Jurkat, Clone E6-1 (cell line): ENCODE data around the gene SYT15B. TPM values are rescaled to one million over a fixed set of nuclear protein-coding genes. Genes with fewer than 3 reads are reported as not detected.
"Not testable (repeated sequence)": the region's sequence is repeated elsewhere in the genome, so short reads cannot be mapped to it uniquely, and the experiment has no call there.

Source experiments
- DNase-seq: peaks from one replicate; pipeline ENCODE4 v3.0.0-alpha.2; 2011; ENCODE audit warnings: low read depth, low spot score
- H3K4me3 ChIP-seq: 2 replicates; pipeline ENCODE4 v1.5.1; 2011; ENCODE audit warnings: mild to moderate bottlenecking, low read length, control low read depth, moderate library complexity
- polyA plus RNA-seq: library from polyadenylated mRNA; unstranded; fragments of >200 nt; gene quantifications from one replicate; pipeline ENCODE4 v1.2.1, GENCODE V29; 2012; ENCODE audit warnings: missing spikeins; ENCODE audit not compliant: insufficient read length, insufficient read depth

Gene SYT15B
- not detected for polyA plus RNA-seq

DNA sequence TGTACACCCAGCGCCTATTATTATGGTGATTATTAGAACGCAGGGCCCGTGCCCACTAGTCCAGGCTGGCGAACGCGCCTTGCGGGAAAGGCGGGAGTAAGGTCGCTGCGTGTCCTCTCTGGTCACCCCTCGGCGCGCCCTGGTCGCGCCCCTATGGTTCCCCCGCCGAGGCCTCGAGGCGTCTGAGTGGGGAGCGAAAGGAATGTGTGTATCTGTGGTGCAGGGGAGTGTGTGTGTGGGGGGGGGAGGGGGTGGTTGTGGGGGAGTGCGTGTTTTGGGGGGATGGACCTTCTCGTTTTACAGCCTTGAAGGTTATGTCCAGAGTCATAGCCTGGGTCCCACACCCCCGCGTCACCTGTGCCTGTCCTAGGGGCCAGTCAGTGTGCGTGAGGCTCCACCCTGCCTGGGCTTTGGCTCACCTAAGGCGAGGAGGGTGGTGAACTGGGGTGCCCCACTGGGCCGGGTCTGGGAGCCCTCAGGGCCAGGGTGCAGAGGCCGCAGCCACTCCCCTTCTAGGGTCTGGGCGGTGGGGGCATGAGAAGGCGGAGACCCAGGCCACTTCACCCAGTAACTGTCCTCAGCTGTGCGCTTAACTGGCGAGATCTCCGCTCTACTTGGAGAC, at the start of gene SYT15B:
Gene SYT15B, minus strand, starts transcription at position 39 of the 622 bp plus-strand sequence. CDS start 952 bp downstream, outside the sequence.
- not testable (repeated sequence) for H3K4me3 ChIP-seq, DNase-seq

DNA sequence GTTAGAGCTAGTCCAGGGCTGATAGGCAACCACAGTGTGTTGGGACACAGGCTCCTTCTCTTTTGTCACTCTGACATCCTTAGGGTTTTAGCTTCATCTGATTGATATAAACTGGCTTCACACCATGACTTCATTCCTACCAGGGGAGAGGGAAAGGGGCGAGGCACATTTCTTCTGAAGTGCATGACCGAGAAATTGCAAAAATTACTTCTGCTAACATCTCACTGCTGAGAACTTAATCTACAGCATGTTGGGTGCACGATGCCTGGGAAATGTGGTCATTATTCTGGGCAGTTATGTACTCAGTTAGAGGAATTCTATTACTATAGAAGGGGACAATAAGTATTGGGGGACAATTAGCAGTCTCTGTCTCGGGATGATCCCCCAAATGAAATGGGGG, 16.2 kb upstream of the SYT15B start:
- not testable (repeated sequence) for DNase-seq, H3K4me3 ChIP-seq

DNA sequence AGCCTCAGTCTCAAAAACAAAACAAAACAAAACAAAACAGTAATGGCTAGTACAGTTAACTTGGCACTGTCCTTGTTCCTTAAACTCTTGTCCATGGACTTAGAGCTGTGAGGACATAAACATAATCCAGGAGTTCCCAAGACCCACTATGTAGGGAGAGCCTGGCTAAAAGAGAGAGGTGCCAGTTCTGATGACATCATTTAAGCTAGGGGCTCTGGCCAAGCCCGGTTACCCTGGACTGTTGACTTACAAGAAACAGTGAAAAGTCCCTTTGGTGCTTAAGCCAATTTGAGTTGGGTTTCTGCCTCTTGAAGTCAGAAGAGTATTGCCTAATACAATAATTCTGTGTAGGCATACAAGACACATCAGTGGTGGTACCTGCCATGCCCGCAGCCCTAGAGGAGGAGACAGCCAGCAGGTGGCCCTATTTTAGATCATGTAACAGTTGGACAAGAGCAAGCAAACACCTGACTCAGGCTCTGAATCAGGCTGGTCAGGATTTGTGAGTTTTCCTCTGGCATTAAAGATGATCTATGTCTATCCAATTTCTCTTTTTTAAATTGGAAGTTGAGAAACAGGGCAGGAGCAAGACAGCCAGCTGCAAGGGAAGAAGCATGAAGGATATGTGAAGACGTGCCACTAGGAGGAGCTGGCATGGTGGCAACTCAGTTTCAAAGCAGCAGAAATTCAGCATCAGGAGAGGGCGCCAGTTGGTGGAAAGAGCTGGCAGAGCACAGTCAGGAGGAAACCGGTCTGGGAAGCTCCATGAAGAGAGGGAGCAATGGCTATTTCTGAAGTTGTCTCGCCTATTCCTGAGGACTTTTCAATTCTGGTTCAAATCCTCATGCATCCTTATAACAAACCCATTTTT, 12.2 kb upstream of the SYT15B start:
- H3K4me3 ChIP-seq: not testable (repeated sequence)
- peak; percentile 54 for DNase-seq

DNA sequence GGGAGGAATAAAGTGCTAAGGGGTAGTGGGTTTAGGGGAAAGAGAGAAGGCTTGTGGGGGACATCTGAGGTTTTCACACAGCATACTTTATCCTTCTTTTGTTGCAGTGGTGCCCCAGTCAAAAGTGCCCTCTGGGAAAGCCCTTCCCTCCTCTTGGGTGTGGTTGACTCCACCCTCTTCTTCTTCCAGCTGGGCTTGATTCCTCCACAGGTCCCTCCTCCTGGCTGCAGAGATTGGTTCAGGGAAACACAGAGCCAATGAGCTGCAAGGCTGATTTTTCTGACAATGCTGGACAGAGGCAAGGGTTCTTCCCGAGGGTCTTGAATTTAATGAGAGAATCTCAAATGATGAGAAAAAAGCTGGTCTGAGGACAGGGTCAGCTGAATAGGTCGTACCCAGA, 7.4 kb upstream of the SYT15B start:
- H3K4me3 ChIP-seq, DNase-seq: not testable (repeated sequence)

DNA sequence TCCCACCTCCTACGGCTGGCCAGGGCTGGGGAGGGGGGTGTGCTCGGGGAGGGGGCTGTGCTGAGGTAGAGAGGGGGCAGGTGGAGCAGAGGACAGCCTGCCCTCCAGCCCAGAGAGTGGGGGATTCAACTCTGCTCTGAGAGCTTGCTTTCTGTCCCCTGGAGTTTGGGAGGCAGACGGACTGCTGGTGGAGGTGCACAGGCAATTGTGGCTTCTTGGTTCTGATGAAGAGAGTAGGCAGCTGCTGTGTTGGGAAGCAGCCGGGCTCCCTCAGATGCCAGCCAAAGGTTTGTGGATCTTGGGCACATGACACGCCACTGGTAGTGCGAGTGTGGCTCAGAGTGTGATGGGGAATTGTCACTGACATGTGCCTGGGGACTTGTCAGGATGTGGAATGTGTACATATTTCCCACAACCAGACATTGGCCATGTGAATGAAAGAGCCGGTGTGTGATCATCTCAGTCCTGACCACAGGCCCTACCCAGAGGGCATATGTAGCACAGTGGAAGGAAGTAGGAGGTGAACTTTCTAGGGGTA, 5.3 kb upstream of the SYT15B start:
- H3K4me3 ChIP-seq, DNase-seq: not testable (repeated sequence)

DNA sequence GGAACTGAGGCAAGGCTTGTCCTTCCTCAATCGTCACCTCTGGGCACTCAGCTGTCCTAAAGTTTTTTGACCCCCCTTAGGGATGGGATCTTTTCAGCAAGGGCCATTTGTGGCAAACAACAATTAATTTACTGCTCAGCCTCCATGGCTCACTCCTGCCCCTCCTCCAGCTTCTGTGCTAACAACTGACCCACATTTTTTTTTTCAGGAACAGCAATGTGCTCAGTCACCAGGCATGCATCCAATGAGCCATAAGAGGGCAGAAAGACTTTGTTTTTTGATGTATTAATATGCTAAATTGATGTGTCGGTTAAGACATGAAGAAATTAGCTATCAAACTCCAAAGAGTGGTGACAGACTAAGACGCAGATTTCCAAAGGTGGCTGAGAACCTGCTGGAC, 4.7 kb upstream of the SYT15B start:
- DNase-seq, H3K4me3 ChIP-seq: not testable (repeated sequence)

DNA sequence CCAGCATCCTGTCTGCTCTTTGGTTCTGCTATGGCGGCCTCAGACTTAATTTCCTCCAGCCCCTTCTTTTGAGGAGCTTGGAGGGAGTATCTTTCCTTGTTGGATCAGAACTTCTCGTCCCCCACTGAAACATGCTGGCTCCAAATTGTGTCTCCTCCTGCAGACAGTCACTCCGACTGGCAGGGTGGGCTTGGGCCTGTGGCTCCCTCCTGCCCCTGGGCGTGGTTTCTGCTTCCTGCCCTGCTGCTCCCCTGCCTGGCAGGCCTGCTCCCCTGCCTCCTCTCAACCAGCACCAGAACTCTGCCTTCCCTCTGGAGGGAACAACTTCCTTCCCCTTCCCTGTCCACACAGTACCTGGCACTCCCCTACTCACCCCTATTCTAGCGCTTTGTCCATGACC, 3.8 kb upstream of the SYT15B start:
- not testable (repeated sequence) for DNase-seq, H3K4me3 ChIP-seq

DNA sequence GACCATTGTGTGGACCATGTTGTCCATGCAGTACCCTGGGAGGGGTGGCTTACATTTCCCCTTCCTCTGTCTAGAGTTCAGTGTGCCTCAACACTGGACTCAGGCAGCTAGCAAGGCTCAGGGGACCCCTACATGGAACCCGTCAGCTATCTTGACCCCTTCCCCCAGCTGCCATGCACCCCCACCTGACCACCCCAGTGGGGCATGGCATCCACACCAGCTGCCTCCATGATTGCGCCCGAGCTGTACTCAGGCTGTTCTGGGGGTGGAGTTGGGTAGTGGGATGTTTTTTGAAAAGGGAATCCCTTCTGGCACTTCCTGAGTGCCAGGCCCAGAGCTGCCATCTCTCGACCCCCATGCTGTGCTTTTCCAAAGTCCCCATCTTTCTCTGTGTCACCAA, 1.8 kb upstream of the SYT15B start:
- DNase-seq, H3K4me3 ChIP-seq: not testable (repeated sequence)

DNA sequence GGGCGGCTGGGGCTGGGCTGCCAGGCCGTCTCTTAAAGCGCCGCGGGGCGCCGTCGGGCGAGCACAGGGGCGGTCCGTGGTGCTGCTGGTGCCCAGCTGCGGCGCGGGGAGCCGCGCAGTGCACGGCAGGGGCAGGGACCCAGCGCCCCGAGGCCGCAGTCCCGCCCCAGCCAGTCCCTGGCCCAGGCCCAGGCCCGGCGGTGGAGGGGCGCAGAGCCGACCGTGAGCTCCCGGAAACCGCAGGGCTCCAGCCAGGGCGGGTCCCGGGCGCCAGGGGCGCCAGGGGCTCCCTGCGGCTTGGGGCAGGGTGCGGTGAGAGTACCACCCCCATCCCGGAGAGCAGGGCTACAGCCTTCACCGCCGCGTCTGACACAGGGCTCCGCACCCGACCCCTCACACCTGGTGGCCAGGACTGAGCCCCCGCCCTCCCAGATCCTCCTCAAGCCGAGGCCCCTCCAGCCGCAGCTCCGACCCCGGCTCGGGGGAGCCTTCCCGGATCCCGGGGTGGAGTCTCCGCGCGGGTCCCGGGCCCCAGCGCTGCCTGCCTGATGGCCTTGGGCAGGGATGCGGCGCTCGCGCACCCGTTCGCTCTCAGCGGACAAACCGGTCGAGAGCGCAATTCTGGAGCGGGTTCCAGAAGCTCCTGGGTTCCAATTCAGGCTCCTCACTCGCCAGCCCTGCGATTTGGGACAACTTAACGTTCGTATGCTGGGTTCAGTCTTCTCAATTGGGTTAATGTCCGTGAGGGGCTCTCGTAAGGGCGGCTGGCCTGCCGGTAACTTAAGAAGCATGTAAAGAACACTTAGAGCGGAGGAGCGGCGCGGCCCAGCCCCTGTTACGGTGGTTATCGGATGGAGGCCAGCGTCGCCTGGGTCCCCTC, 478 bp downstream of the SYT15B start:
- not testable (repeated sequence) for DNase-seq, H3K4me3 ChIP-seq

DNA sequence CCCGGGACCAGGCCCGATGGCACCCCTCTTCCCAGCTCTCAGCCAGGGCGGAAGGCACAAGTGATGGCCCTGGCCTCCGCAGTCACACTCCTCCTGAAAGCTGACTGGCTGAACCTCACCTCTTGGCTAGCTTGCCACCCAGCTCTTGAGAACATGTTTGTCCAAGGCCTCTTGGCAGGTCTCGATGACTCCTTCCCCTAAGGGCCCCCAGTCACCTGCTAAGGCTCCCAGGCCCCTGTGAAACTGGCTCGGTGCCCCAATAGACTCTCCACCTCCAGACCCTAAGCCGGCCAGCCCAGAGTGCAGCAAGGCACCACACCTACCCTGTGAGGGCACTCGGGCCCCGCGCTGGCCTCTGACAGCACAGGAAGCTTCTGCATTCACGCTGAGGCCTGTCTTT, 4.5 kb downstream of the SYT15B start:
- DNase-seq, H3K4me3 ChIP-seq: not testable (repeated sequence)

DNA sequence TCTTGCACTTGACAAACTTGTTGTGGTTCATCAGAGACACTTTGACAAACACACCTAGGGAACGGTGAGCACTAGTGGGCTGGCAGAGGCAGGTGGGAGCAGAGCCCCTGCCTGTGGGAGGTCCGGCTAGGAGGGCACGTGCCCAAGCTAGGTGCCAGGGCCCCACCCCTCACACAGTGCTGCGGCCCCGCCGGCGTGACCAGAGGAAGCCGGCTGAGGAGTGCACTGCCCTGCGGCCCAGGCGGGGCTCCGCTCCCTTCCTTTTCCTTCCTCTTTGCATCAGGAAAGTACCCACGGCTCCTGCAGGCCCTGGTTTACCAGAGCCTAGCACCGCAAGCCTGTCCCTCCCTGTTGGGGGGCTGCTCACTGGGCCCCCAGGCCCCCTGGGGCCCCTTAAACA, 7.2 kb downstream of the SYT15B start:
- not testable (repeated sequence) for DNase-seq, H3K4me3 ChIP-seq

DNA sequence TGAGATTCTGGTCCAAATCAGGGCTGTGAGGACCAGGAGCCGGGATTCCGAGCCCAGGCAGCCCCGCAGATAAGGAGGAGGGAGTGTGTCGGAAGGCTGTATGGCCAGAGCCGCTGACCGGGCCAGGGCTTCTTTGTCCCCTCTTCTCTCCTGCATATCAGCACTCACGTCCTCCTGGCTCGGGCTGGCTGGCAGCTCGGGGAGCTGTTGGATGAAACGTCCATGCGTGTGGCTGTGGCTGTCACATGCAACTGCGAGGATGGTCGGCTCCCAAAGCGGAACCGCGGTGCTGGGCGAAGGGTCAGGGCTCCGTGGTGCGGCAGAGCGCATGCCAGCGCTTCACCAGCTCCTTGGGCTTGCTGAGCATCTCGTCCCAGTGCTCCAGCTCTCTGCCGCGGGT, 9.5 kb downstream of the SYT15B start:
- DNase-seq, H3K4me3 ChIP-seq: not testable (repeated sequence)

DNA sequence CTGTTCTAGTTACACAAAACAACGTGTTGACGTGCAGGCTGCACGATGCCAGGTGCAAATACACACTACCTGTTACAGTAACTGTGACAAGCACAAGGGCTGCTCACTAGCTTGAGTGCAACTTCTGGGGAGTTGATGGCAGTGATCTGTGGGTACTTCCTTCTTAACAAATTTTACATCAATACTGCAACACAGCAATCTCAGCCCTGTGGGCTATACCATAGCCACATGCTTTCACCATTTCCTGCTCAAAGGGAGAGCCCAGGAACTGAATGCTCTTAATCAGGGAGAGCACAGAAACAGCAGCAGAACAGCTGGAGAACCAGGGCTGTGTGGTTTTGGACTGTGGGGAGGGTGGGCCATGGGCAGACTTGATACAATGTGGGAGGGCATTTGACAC, 10.2 kb downstream of the SYT15B start:
- DNase-seq, H3K4me3 ChIP-seq: not testable (repeated sequence)

DNA sequence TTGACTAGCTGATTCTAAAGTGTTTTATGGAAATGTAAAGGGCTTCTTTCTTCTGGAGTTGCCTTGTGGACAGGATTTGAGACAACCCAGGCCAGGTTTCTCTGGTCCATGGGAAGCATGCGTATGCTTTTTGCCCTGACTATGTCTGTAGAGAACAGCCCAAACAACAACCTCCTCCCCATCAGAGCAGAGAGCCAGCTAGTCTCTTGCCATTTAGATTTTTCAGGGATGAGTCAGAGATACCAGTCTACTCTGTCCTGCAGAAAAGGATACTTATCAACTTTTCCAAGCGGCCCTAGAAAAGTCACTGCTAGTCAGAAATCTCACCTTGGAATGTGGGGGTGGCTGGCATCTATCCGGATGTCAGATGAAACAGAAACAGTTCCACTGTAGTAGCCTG, 11.6 kb downstream of the SYT15B start:
- H3K4me3 ChIP-seq, DNase-seq: not testable (repeated sequence)

DNA sequence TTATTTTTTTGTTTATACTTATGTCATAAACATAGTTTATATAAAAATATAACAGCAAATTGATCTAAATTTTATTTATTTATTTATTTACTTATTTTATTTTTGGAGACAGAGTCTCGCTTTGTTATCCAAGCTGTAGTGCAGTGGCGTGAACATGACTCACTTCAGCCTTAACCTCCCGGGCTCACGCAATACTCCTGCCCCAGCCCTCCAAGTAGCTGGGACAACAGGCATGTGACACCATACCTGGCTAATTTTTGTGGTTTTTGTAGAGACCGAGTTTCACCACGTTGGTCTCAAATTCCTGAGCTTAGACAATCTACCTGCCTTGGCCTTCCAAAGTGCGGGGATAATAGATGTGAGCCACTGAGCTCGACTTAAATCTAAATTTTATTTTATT, 13.0 kb downstream of the SYT15B start:
- H3K4me3 ChIP-seq, DNase-seq: not testable (repeated sequence)

DNA sequence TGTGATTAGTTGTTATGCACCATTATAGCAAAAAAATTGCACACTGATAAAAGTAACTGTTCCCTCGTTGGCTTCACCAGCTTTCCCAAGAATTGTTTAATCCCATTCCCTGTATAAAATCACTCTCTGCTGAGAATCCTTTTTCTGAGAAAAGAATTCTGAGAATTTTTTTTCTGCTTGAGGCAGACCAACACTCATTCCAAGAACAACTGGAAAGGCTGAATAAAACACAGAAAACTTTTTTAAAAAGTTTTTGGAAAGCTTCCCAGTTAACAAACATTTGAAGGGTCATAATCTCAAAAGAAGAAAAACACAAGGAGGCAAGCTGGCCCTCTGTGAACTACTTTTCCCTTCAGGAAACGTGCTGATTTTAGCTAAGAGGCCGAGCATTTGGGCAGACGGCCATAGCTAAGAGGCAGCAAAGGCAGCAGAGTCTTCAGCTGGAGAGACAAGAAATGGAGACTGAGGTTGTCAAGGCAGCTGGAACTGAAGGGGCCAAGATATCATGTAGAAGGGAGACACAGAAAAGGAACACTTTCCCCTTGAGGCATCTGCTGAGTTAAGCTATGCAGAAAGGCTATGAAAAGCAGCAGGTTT, 16.5 kb downstream of the SYT15B start:
- DNase-seq, H3K4me3 ChIP-seq: not testable (repeated sequence)

DNA sequence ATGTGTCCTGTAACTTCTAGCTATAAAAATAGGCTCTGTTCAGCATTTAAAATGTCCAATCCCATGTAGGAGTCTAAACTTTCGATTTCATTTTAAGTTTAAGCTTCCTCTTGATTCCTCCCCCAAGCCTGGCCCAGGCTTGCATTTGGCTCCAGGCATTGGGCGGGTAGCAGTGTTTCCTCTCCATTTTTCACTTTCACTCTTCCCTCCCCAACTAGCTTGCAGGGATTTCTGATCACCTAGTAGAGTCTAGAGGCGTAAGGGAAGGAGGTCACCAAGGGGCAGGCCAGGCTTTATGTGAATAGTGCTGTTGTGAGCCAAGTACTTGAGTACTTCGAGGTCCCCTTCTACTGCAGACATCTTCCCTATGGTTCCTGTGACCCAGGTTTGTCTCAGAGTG, 18.5 kb downstream of the SYT15B start:
- not testable (repeated sequence) for H3K4me3 ChIP-seq

DNA sequence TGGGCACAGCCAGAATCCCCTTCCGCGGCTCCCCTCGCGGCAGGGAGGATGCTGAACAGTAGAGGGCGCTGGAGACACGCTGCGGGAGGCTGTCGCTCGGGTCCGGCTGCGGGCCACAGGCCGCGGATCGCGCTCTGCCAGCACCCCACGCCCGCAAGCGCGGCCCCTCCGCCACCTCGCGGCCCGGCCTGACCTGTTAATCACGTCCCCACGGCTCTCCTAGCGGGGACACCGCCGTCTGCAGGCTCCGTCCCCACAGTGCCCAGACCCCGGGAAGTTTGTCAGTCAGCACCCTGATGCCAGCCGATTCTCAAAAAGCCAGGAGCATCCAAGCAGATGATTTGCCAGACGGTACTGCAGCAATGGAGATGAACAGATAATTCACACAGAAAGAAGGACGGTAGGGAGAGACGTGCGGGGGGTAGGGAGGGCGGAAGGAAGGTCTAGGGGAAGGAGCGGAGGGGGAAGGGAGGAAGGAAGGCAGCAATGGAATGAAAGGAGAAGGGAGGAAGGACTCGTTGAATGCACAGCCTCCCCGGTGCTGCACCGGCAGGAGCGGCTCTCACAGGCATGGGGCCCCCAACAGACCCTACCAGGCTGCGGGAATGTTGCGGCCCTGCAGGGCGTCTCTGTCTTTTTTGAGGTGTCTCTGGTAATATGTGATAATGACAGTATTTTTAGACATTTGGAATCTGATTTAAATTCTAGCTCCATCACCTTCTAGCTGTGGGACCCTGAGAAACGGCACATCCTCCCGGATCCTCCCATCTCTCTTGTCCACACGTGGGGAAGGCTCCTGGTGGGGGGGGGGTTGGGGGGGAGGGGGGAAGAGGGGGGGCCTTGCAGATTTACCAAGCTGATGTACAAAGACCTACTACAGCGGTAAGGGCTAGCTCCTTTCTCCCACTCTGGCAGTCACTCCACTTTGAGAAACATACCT, 19.5 kb downstream of the SYT15B start:
- H3K4me3 ChIP-seq: peak overlapping the region; percentile 33
- DNase-seq: not testable (repeated sequence)

More for the DNA sequence above, 18.5 kb downstream of the SYT15B start:
- DNase-seq: not testable (repeated sequence)
